Activated CD4-positive, alpha-beta T cell treated with anti-CD3 and anti-CD28 coated beads for 36 hours (primary cell): ENCODE data around the gene PACS2. TPM values are rescaled to one million over a fixed set of nuclear protein-coding genes. Genes with fewer than 3 reads are reported as not detected.

Experiments used
- ATAC-seq: fragments of 200-7000 bp; cut with Tn5 transposase; one replicate; pipeline ENCODE4 v1.10.0; 2021; ENCODE audit warnings: mild to moderate bottlenecking, moderate library complexity
- CTCF ChIA-PET: fragments of 350-600 bp; sonication (Branson Sonifier 250); formaldehyde crosslinking; loops from one replicate; lab custom pipeline; 2021; ENCODE audit warnings: antibody characterized with exemption; lab: Charles Lee
- POLR2A ChIA-PET: fragments of 350-600 bp; sonication (Branson Sonifier 250); formaldehyde crosslinking; loops from one replicate; lab custom pipeline; 2021; ENCODE audit warnings: antibody characterized with exemption, inconsistent platforms; lab: Charles Lee
- DNase-seq: peaks from one replicate; pipeline ENCODE4 v3.0.0-alpha.2; 2020
- H3K27ac Mint-ChIP-seq: one replicate; pipeline ENCODE4 v1.8.0; 2021; ENCODE audit warnings: mixed read lengths
- H3K27me3 Mint-ChIP-seq: one replicate; pipeline ENCODE4 v1.8.0; 2021; ENCODE audit warnings: mixed read lengths
- H3K36me3 Mint-ChIP-seq: one replicate; pipeline ENCODE4 v1.8.0; 2021; ENCODE audit warnings: low read depth, mixed read lengths
- H3K4me1 Mint-ChIP-seq: one replicate; pipeline ENCODE4 v1.8.0; 2021; ENCODE audit warnings: mixed read lengths
- H3K4me3 Mint-ChIP-seq: one replicate; pipeline ENCODE4 v1.8.0; 2021; ENCODE audit warnings: mild to moderate bottlenecking, moderate library complexity, mixed read lengths
- H3K9me3 Mint-ChIP-seq: one replicate; pipeline ENCODE4 v1.8.0; 2021; ENCODE audit warnings: low read depth, mixed read lengths
- intact Hi-C, 2 experiments: fragments of 100-400 bp; cut with DNase I in 1 of 2; cut with micrococcal nuclease in 1 of 2; formaldehyde crosslinking; loops; one replicate each; pipeline versions ENCODE4 v1.14.2 to v1.15.1; 2022 to 2024; cut with DNase I, micrococcal nuclease
- total RNA-seq, 2 experiments: library from RNA; stranded (reverse); gene quantifications; one replicate each; pipeline ENCODE4 v1.2.3, GENCODE V29; 2021

The PACS2 gene
- total RNA-seq, 2 experiments from 2014 or later, result 30.6 to 32.9 TPM

- Mint-ChIP-seq H3K4me3 (no peak overlapping the region), H3K4me1 (peaks cover 2% of the 10 kb centered on the region), H3K9me3 (no peaks in the 10 kb centered on the region), H3K27me3 (no peaks in the 10 kb centered on the region), H3K36me3 (peaks cover 8% of the 10 kb centered on the region), H3K27ac (no peak overlapping the region)
- intact Hi-C loops, result no loop called here
- ChIA-PET CTCF (no interaction called here), POLR2A (no interaction called here)
- DNase-seq (no peak), ATAC-seq (no peak)
Measured at GRCh38 chr14:105440992-105441391, 126.4 kb downstream of the PACS2 start.

- H3K27me3 Mint-ChIP-seq, result no peaks in the 10 kb centered on the region
- ChIA-PET POLR2A (no interaction called here), CTCF (no interaction called here)
- H3K9me3 Mint-ChIP-seq, result no peaks in the 10 kb centered on the region
- no peak for ATAC-seq
- H3K36me3 Mint-ChIP-seq, result peaks cover 7% of the 10 kb centered on the region
- intact Hi-C loops, result no loop called here
- H3K4me1 Mint-ChIP-seq, result no peaks in the 10 kb centered on the region
- H3K4me3 Mint-ChIP-seq, result no peak overlapping the region
- DNase-seq, result no peak
- H3K27ac Mint-ChIP-seq, result no peak overlapping the region
Measured at GRCh38 chr14:105442125-105442524, 127.6 kb downstream of the PACS2 start.

GRCh38 chr14:105442834-105443233, 128.3 kb downstream of the PACS2 start:
- no peak overlapping the region for H3K4me3 Mint-ChIP-seq
- H3K36me3 Mint-ChIP-seq, result peaks cover 7% of the 10 kb centered on the region
- DNase-seq (no peak), ATAC-seq (no peak)
- H3K4me1 Mint-ChIP-seq, result no peaks in the 10 kb centered on the region
- H3K9me3 Mint-ChIP-seq, result no peaks in the 10 kb centered on the region
- H3K27ac Mint-ChIP-seq, result no peak overlapping the region
- ChIA-PET CTCF (no interaction called here), POLR2A (no interaction called here)
- intact Hi-C loops, result no loop called here
- no peaks in the 10 kb centered on the region for H3K27me3 Mint-ChIP-seq

- H3K9me3 Mint-ChIP-seq, result no peaks in the 10 kb centered on the region
- DNase-seq (no peak), ATAC-seq (no peak)
- H3K4me3 Mint-ChIP-seq, result no peak overlapping the region
- H3K4me1 Mint-ChIP-seq, result no peaks in the 10 kb centered on the region
- H3K27me3 Mint-ChIP-seq, result no peaks in the 10 kb centered on the region
- ChIA-PET CTCF (interaction anchor here (0.7 kb wide), 1 partner anchor 107 kb away, joined by 3 read pairs; no protein-coding TSS in a partner anchor), POLR2A (no interaction called here)
- intact Hi-C loops, result no loop called here
- no peak overlapping the region for H3K27ac Mint-ChIP-seq
- H3K36me3 Mint-ChIP-seq, result peaks cover 7% of the 10 kb centered on the region
Measured at GRCh38 chr14:105444859-105445258, 130.3 kb downstream of the PACS2 start.

GRCh38 chr14:105445290-105445689, 130.7 kb downstream of the PACS2 start:
- no peak overlapping the region for H3K4me3 Mint-ChIP-seq
- no peaks in the 10 kb centered on the region for H3K9me3 Mint-ChIP-seq
- H3K27ac Mint-ChIP-seq, result no peak overlapping the region
- POLR2A ChIA-PET, result no interaction called here
- H3K36me3 Mint-ChIP-seq, result peaks cover 7% of the 10 kb centered on the region
- DNase-seq (no peak), ATAC-seq (no peak)
- intact Hi-C loops, result no loop called here
- no peaks in the 10 kb centered on the region for H3K4me1 Mint-ChIP-seq
- H3K27me3 Mint-ChIP-seq, result no peaks in the 10 kb centered on the region
- CTCF ChIA-PET, result no interaction called here

GRCh38 chr14:105445901-105446845, 131.6 kb downstream of the PACS2 start:
- no peak for DNase-seq
- H3K27ac Mint-ChIP-seq, result no peak overlapping the region

GRCh38 chr14:105446971-105447370, 132.4 kb downstream of the PACS2 start:
- H3K4me3 Mint-ChIP-seq, result no peak overlapping the region
- no peaks in the 10 kb centered on the region for H3K4me1 Mint-ChIP-seq
- ChIA-PET CTCF (no interaction called here), POLR2A (no interaction called here)
- H3K9me3 Mint-ChIP-seq, result no peaks in the 10 kb centered on the region
- no peak for ATAC-seq
- intact Hi-C loops, result no loop called here
- H3K36me3 Mint-ChIP-seq, result peaks cover 11% of the 10 kb centered on the region
- DNase-seq, result no peak
- no peaks in the 10 kb centered on the region for H3K27me3 Mint-ChIP-seq
- H3K27ac Mint-ChIP-seq, result no peak overlapping the region

More at GRCh38 chr14:105445901-105446845, 131.6 kb downstream of the PACS2 start:
- CTCF ChIA-PET, result interaction anchor here (0.6 kb wide), 1 partner anchor 76 kb away, joined by 3 read pairs; no protein-coding TSS in a partner anchor
- intact Hi-C loops, result no loop called here
- no peak for ATAC-seq
- POLR2A ChIA-PET, result no interaction called here
- Mint-ChIP-seq H3K36me3 (peaks cover 9% of the 10 kb centered on the region), H3K9me3 (no peaks in the 10 kb centered on the region), H3K27me3 (no peaks in the 10 kb centered on the region), H3K4me1 (no peaks in the 10 kb centered on the region), H3K4me3 (no peak overlapping the region)

Other genes starting within 250 kb of the PACS2 start
- gene GPR132, start 249.3 kb upstream of the PACS2 start, total RNA-seq, result 10 to 100 TPM; 27.7 to 35.4 TPM
- gene JAG2, start 146.0 kb upstream of the PACS2 start, total RNA-seq, result 1 to 10 TPM; 3.2 to 3.6 TPM
- 10 to 100 TPM; 12.3 to 13.5 TPM for gene NUDT14, start 133.4 kb upstream of the PACS2 start, total RNA-seq
- 10 to 100 TPM; 18.9 to 23.2 TPM for gene BTBD6, start 66.2 kb upstream of the PACS2 start, total RNA-seq
- gene BRF1, start 13.7 kb upstream of the PACS2 start, total RNA-seq, result 10 to 100 TPM; 20.0 to 28.1 TPM
- gene TEX22, start 83.8 kb downstream of the PACS2 start, total RNA-seq, result 1 to 10 TPM; 1.4 to 2.4 TPM
- gene MTA1, start 105.1 kb downstream of the PACS2 start, total RNA-seq, result 100 to 1,000 TPM; 136 to 152 TPM
- 1 to 10 TPM; 1.1 to 1.2 TPM for gene CRIP2, start 160.1 kb downstream of the PACS2 start, total RNA-seq
- 100 to 1,000 TPM; 182 to 186 TPM for gene CRIP1, start 172.1 kb downstream of the PACS2 start, total RNA-seq
- gene TEDC1, start 176.5 kb downstream of the PACS2 start, total RNA-seq, result 10 to 100 TPM; 21.7 to 31.8 TPM
- gene TMEM121, start 211.8 kb downstream of the PACS2 start, total RNA-seq, result 1 to 10 TPM; 7.2 to 9.2 TPM